Retinal pigment epithelial cell (primary cell): ENCODE data around the gene COPG2.

ENCODE experiments used
- DNase-seq: peaks from one replicate; pipeline ENCODE4 v3.0.0-alpha.2; 2010; ENCODE audit warnings: low read depth
- H3K4me3 ChIP-seq: 2 replicates; pipeline ENCODE4 v1.5.1; 2011; ENCODE audit warnings: mild to moderate bottlenecking, low read length, control low read depth, moderate library complexity
- TF ChIP-seq, protein P1 (sequence below): conservative IDR thresholded peaks from 2 replicates; pipeline ENCODE4 v1.5.1; 2011; ENCODE audit warnings: low read depth, low read length, control low read depth, inconsistent platforms

COPG2 gene

GRCh38 chr7:130650611-130651120 is 17.9 kb downstream of the COPG2 start:
- TF ChIP-seq, protein P1, sequence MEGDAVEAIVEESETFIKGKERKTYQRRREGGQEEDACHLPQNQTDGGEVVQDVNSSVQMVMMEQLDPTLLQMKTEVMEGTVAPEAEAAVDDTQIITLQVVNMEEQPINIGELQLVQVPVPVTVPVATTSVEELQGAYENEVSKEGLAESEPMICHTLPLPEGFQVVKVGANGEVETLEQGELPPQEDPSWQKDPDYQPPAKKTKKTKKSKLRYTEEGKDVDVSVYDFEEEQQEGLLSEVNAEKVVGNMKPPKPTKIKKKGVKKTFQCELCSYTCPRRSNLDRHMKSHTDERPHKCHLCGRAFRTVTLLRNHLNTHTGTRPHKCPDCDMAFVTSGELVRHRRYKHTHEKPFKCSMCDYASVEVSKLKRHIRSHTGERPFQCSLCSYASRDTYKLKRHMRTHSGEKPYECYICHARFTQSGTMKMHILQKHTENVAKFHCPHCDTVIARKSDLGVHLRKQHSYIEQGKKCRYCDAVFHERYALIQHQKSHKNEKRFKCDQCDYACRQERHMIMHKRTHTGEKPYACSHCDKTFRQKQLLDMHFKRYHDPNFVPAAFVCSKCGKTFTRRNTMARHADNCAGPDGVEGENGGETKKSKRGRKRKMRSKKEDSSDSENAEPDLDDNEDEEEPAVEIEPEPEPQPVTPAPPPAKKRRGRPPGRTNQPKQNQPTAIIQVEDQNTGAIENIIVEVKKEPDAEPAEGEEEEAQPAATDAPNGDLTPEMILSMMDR: no peak
- DNase-seq: no peak
- no peak overlapping the region for H3K4me3 ChIP-seq

DNA sequence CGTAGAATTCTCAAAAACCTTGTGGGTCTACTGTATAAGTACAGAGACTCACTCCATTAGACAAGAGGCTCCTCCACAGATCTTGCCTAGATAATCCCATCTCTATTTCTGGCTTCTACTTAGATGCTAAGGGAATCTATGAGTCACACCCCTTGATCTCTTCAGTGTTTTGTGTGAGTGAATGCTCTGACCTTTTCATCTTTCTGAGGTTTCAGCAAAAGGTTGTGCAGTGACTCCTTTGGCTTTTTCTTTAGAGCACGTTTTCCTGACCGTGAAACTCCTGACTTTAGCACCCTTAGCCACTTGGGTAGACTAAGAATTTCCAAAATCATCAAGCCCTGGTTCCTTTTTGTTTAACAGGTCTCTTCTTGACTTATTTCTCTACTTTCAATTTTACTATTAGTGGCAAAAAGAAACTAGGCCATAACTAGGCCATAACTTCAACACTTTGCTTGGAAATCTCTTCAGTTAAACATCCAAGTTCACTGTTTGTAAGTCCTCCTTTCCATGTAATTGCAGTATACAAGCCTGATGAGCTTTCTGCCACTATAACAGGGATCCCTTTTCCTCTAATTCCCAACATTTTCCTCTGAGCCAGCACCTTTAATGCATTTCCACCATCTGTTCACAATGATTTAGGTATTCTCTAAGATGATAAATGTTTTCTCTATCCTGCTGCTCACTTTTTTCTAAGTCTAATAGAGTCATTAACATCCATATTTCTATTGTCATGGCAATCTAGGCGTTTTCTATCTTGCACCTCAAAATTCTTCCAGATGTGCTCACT is 19.4 kb downstream of the COPG2 start:
- peak; percentile 30 for DNase-seq
- TF ChIP-seq, protein P1: no peak
- no peak overlapping the region for H3K4me3 ChIP-seq

DNA sequence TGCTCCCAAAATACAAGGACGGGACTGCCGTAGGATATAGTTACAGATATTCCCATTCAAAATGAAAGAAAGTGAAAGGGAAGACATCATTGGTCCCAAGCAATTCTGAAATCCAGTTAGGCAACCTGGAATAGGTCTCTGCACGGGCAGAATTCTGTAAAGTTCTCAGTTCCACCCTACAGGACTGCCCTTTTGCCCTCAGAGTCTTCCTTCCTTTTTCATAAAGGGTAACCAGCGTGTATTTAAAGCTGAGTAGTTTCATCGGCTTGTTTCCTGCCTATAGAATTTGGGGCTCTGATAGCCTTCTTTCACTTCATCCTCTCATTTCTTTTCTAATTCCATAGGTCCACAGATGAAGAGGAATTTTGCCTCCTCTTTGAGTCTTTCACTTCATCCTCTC is 20.0 kb downstream of the COPG2 start:
- TF ChIP-seq, protein P1: no peak
- DNase-seq: no peak
- H3K4me3 ChIP-seq: no peak overlapping the region

- DNase-seq: no peak
- TF ChIP-seq, protein P1: no peak
- H3K4me3 ChIP-seq: no peak overlapping the region
Observed at GRCh38 chr7:130642383-130642782, 26.2 kb downstream of the COPG2 start.

DNA sequence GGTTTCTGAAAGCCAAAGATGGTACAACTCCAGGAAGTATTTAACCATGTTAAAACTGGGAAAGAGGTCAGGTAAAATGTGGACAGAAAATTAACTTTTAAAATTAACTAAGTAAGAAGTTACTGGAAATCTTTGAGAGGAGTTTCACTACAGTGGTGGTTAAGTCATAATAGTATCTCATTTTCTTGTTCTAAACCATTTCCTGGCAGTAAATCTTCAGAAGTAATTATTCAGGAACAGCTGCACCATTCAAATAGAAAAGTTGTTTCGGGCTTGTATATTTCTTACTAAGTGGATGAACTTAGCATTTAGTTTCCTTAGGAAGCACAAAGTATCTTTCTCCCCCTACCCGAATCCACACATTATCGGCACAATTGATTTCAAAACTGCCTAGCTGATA is 27.1 kb downstream of the COPG2 start:
- TF ChIP-seq, protein P1: no peak
- DNase-seq: no peak
- no peak overlapping the region for H3K4me3 ChIP-seq

DNA sequence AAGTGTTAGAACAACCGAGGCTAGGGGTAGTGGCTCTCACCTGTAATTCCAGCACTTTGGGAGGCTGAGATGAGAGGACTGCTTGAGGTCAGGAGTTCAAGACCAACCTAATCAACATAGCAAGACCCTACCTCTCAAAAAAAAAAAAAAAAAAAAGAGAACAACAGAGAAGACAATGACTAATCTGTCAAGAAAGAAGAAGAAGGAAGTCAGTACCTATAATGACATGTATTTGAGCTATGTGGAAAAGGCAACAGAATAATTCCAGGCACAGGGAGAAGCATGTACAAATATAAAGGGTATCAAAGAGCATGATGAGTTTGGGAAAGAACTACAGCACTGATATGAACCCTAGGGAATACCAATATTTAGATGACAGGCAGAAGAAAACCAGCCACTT is 27.5 kb downstream of the COPG2 start:
- DNase-seq: no peak
- TF ChIP-seq, protein P1: no peak

GRCh38 chr7:130639388-130639787 is 29.2 kb downstream of the COPG2 start:
- TF ChIP-seq, protein P1: no peak
- no peak for DNase-seq

More for the DNA sequence above, 27.5 kb downstream of the COPG2 start:
- no peak overlapping the region for H3K4me3 ChIP-seq

More at GRCh38 chr7:130639388-130639787, 29.2 kb downstream of the COPG2 start:
- no peak overlapping the region for H3K4me3 ChIP-seq
